Upper lobe of left lung (tissue), 4 donors: ENCODE results near the gene USP10.

Source experiments
- CTCF ChIP-seq, 6 experiments: fragments of 450-650 bp in 4 of 6; fragments of 200-600 bp in 2 of 6; sonication (generic) in 2 of 6; IDR thresholded peaks; one replicate each; pipeline ENCODE4 v1.5.1; 2016 to 2019; ENCODE audit warnings: antibody characterized with exemption in 6 of 6
- EP300 ChIP-seq, 4 donors: sonication (generic); formaldehyde crosslinking; IDR thresholded peaks; one replicate each; pipeline ENCODE4 v1.5.1; 2017; ENCODE audit warnings: antibody characterized with exemption in 4 of 4, control low read depth in 2 of 4
- POLR2A ChIP-seq, 4 donors: fragments of 450-650 bp; IDR thresholded peaks; one replicate each; pipeline ENCODE4 v1.5.1; 2016 to 2017; ENCODE audit warnings: antibody characterized with exemption in 4 of 4, mild to moderate bottlenecking in 2 of 4
- POLR2AphosphoS5 ChIP-seq, 2 donors: sonication (generic); formaldehyde crosslinking; IDR thresholded peaks; one replicate each; pipeline ENCODE4 v1.5.1; 2017; ENCODE audit warnings: antibody characterized with exemption in 2 of 2

DNA sequence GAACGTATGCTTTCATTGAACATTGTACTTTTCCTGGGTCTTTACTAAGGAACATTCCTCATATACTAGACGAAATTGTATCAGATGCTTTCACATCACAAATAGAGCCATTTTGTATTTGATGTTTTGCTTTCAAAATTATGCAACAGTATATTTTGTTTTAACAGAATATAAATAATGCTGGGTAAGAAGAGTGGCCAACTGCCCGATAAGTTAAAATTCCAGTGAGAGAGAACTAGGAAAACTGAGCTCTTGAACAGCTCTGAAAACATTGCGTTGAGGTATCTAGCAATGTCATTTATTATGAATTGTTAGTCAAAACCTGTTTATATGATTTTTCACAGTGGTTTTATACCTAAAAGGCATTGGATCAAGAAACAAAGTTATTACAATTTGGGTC lies 50.8 kb downstream of the USP10 start:
- TF ChIP-seq CTCF (IDR thresholded peaks at IDR 0.05) (no peak), EP300 (IDR thresholded peaks at IDR 0.05) (no peak), POLR2A (IDR thresholded peaks at IDR 0.05) (no peak), POLR2AphosphoS5 (IDR thresholded peaks at IDR 0.05) (no peak)
